CD4-positive, alpha-beta T cell (primary cell): ENCODE measurements around the gene HLA-DQA2. TPM values are rescaled to one million over a fixed set of nuclear protein-coding genes. Genes with fewer than 3 reads are reported as not detected.

Source experiments
- ATAC-seq: fragments of 200-7000 bp; cut with Tn5 transposase; one replicate; pipeline ENCODE4 v1.10.0; 2022; ENCODE audit warnings: mild to moderate bottlenecking; ENCODE audit not compliant: poor library complexity
- CTCF ChIA-PET: fragments of 350-600 bp; sonication (Branson Sonifier 250); formaldehyde crosslinking; loops from one replicate; lab custom pipeline; 2021; ENCODE audit warnings: antibody characterized with exemption, inconsistent platforms; lab: Charles Lee
- POLR2A ChIA-PET: fragments of 350-600 bp; sonication (Branson Sonifier 250); formaldehyde crosslinking; loops from one replicate; lab custom pipeline; 2021; ENCODE audit warnings: antibody characterized with exemption, inconsistent platforms; lab: Charles Lee
- DNase-seq, 14 experiments: peaks; one replicate each; pipeline ENCODE4 v3.0.0-alpha.2; 2013 to 2020; ENCODE audit warnings: mixed read lengths in 2 of 14
- H3K27ac ChIP-seq, 2 donors: one replicate each; pipeline versions ENCODE4 v1.5.1 to v1.7.0; 2013; ENCODE audit warnings: low read length in 2 of 2, low read depth in 1 of 2, mild to moderate bottlenecking in 1 of 2
- H3K27me3 ChIP-seq, 2 experiments: 1 replicate in 1 of 2; 2 replicates in 1 of 2; pipeline versions ENCODE4 v1.6.1 to v1.7.0; 2013; ENCODE audit warnings: low read length in 2 of 2, control low read depth in 1 of 2, mild to moderate bottlenecking in 1 of 2, moderate library complexity in 1 of 2; ENCODE audit not compliant: insufficient read depth in 2 of 2, control insufficient read depth in 1 of 2
- H3K36me3 ChIP-seq: one replicate; pipeline ENCODE4 v1.6.1; 2013; ENCODE audit warnings: low read length, control low read depth; ENCODE audit not compliant: insufficient read depth
- H3K4me1 ChIP-seq: one replicate; pipeline ENCODE4 v1.6.1; 2013; ENCODE audit warnings: low read length, control low read depth; ENCODE audit not compliant: insufficient read depth
- H3K4me3 ChIP-seq: one replicate; pipeline ENCODE4 v1.5.1; 2013; ENCODE audit warnings: mild to moderate bottlenecking, low read length, moderate library complexity
- H3K9me3 ChIP-seq, 2 experiments: 1 replicate in 1 of 2; 2 replicates in 1 of 2; pipeline versions ENCODE4 v1.6.1 to v1.7.0; 2013; ENCODE audit warnings: low read length in 2 of 2, mild to moderate bottlenecking in 2 of 2, control low read depth in 1 of 2, moderate library complexity in 1 of 2; ENCODE audit not compliant: control insufficient read depth in 1 of 2, insufficient read depth in 1 of 2
- H3K27ac Mint-ChIP-seq: one replicate; pipeline ENCODE4 v1.8.0; 2020; ENCODE audit warnings: mixed read lengths
- H3K27me3 Mint-ChIP-seq: one replicate; pipeline ENCODE4 v1.8.0; 2021; ENCODE audit warnings: mixed read lengths
- H3K36me3 Mint-ChIP-seq: one replicate; pipeline ENCODE4 v1.8.0; 2021; ENCODE audit warnings: low read depth, mixed read lengths
- H3K4me1 Mint-ChIP-seq: one replicate; pipeline ENCODE4 v1.8.0; 2021; ENCODE audit warnings: low read depth, mixed read lengths
- H3K4me3 Mint-ChIP-seq: one replicate; pipeline ENCODE4 v1.8.0; 2020; ENCODE audit warnings: mild to moderate bottlenecking, mixed read lengths
- H3K9me3 Mint-ChIP-seq: one replicate; pipeline ENCODE4 v1.8.0; 2020; ENCODE audit warnings: mixed read lengths
- CTCF ChIP-seq: fragments of 200-600 bp; IDR thresholded peaks from one replicate; pipeline ENCODE4 v1.8.0; 2022; ENCODE audit warnings: antibody characterized with exemption, mild to moderate bottlenecking
- intact Hi-C, 2 experiments: fragments of 100-400 bp; cut with DNase I in 1 of 2; cut with micrococcal nuclease in 1 of 2; formaldehyde crosslinking; loops; one replicate each; pipeline versions ENCODE4 v1.15.1 to v1.9.0; 2023 to 2025; cut with DNase I, micrococcal nuclease
- microRNA-seq: library from miRNA; unstranded; fragments of <30 nt; microRNA quantifications from one replicate; pipeline ENCODE4 v1.2.0, GENCODE V29; 2021; ENCODE audit warnings: borderline microRNAs expressed, borderline replicate concordance
- total RNA-seq, 174 experiments: library from RNA in 2 of 174; stranded (reverse) in 2 of 174; gene quantifications; one replicate each; pipeline ENCODE4 v1.2.3 and lab custom pipeline; 2021 to 2026

Gene HLA-DQA2
- total RNA-seq, 2 experiments from 2014 or later, result 0.71 to 1.1 TPM

- ChIA-PET CTCF (interaction anchor here (0.7 to 1.4 kb wide), 3 partner anchors 74 to 442 kb away, joined by 3 to 6 read pairs (median 3); no protein-coding TSS in a partner anchor), POLR2A (no interaction called here)
- Mint-ChIP-seq H3K4me1 (peaks cover 26% of the 10 kb centered on the region), H3K36me3 (no peaks in the 10 kb centered on the region), H3K27me3 (peaks cover 74% of the 10 kb centered on the region), H3K27ac (no peak overlapping the region), H3K9me3 (peaks cover 3% of the 10 kb centered on the region), H3K4me3 (no peak overlapping the region)
- intact Hi-C loops, result loop anchor here in 1 of 2 experiments (5.0 to 10.0 kb wide), 2 partner anchors 92 to 540 kb away; no protein-coding TSS in a partner anchor
- H3K27me3 ChIP-seq, result peaks cover 14 to 28% of the 10 kb centered on the region in 2 experiments
- ATAC-seq (peak; percentile 29), DNase-seq (peak in 3 of 14 experiments; percentile 14 to 48 (median 30))
- peaks cover 9% of the 10 kb centered on the region for H3K4me1 ChIP-seq
- no peak for TF ChIP-seq CTCF
- peaks cover 0 to 3% of the 10 kb centered on the region in 2 experiments for H3K9me3 ChIP-seq
- H3K4me3 ChIP-seq, result no peak overlapping the region
- H3K36me3 ChIP-seq, result no peaks in the 10 kb centered on the region
- no peak overlapping the region for H3K27ac ChIP-seq
Measured at GRCh38 chr6:32794510-32794909, 53.3 kb downstream of the HLA-DQA2 start.

Small RNA genes within 50 kb of the gene (microRNA-seq; reads per million reads assigned to microRNA genes)
- gene MIR3135B, result not detected

Other genes with a start within 250 kb of the HLA-DQA2 start
- gene HLA-DRB5, start 211.1 kb upstream of the HLA-DQA2 start, total RNA-seq, result 10 to 100 TPM; 12.5 to 12.6 TPM
- gene HLA-DRB1, start 151.5 kb upstream of the HLA-DQA2 start, total RNA-seq, result 10 to 100 TPM; 31.3 to 33.6 TPM
- 1 to 10 TPM; 5.9 to 6.9 TPM for gene HLA-DQA1, start 104.0 kb upstream of the HLA-DQA2 start, total RNA-seq
- 10 to 100 TPM; 21.5 to 21.7 TPM for gene HLA-DQB1, start 74.7 kb upstream of the HLA-DQA2 start, total RNA-seq
- 1 to 10 TPM; 1.3 to 2.2 TPM for gene HLA-DQB2, start 22.1 kb downstream of the HLA-DQA2 start, total RNA-seq
- gene HLA-DOB, start 75.6 kb downstream of the HLA-DQA2 start, total RNA-seq, result 1 to 10 TPM; 2.9 to 3.2 TPM
- 100 to 1,000 TPM; 165 to 171 TPM for gene TAP2, start 97.3 kb downstream of the HLA-DQA2 start, total RNA-seq
- gene PSMB8, start 102.7 kb downstream of the HLA-DQA2 start, total RNA-seq, result 100 to 1,000 TPM; 120 to 121 TPM
- 10 to 100 TPM; 91.5 to 93.9 TPM for gene TAP1, start 112.3 kb downstream of the HLA-DQA2 start, total RNA-seq
- gene PSMB9, start 112.8 kb downstream of the HLA-DQA2 start, total RNA-seq, result 10 to 100 TPM; 37.2 to 38.4 TPM
- gene HLA-DMB, start 199.6 kb downstream of the HLA-DQA2 start, total RNA-seq, result 1 to 10 TPM; 4.6 to 6.0 TPM
- gene HLA-DMA, start 211.7 kb downstream of the HLA-DQA2 start, total RNA-seq, result 10 to 100 TPM; 14.4 to 16.5 TPM
- gene BRD2, start 227.2 kb downstream of the HLA-DQA2 start, total RNA-seq, result 100 to 1,000 TPM; 340 to 378 TPM